ENCODE results near the gene LINC01488.

The LINC01488 gene

DNA sequence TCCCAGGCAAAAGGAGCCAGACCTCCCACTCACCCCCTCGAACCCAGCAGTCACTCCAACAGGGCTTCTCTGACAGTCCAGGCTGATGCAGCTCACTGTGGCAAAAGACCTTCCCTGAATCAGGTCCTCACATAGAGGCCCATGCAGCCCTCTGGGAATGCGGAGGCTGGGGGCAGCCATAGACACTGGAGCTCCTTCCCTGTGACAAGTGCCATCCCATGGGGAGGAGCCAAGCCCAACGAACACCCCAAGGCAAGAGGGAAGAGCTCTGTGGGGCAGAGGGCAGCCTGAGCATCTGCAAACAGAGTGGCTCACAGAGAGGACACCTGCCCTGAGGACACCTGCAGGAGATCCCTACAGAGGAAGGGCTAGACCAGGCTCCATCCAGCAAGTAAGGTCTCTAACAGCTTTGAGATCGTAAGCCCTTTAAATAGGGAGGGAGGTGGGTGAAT, at the start of gene LINC01488:
LINC01488 (plus strand) TSS at position 271 of the 452 bp plus-strand sequence.
- DNase-seq (ENCODE audit: low read depth), result no peak
- H3K4me3 ChIP-seq (ENCODE audit: low read length), result no peak within 1 kb of the TSS
- TF ChIP-seq, protein P1, sequence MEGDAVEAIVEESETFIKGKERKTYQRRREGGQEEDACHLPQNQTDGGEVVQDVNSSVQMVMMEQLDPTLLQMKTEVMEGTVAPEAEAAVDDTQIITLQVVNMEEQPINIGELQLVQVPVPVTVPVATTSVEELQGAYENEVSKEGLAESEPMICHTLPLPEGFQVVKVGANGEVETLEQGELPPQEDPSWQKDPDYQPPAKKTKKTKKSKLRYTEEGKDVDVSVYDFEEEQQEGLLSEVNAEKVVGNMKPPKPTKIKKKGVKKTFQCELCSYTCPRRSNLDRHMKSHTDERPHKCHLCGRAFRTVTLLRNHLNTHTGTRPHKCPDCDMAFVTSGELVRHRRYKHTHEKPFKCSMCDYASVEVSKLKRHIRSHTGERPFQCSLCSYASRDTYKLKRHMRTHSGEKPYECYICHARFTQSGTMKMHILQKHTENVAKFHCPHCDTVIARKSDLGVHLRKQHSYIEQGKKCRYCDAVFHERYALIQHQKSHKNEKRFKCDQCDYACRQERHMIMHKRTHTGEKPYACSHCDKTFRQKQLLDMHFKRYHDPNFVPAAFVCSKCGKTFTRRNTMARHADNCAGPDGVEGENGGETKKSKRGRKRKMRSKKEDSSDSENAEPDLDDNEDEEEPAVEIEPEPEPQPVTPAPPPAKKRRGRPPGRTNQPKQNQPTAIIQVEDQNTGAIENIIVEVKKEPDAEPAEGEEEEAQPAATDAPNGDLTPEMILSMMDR (conservative IDR thresholded peaks at IDR 0.05; ENCODE audit: low read length), result no peak

DNA sequence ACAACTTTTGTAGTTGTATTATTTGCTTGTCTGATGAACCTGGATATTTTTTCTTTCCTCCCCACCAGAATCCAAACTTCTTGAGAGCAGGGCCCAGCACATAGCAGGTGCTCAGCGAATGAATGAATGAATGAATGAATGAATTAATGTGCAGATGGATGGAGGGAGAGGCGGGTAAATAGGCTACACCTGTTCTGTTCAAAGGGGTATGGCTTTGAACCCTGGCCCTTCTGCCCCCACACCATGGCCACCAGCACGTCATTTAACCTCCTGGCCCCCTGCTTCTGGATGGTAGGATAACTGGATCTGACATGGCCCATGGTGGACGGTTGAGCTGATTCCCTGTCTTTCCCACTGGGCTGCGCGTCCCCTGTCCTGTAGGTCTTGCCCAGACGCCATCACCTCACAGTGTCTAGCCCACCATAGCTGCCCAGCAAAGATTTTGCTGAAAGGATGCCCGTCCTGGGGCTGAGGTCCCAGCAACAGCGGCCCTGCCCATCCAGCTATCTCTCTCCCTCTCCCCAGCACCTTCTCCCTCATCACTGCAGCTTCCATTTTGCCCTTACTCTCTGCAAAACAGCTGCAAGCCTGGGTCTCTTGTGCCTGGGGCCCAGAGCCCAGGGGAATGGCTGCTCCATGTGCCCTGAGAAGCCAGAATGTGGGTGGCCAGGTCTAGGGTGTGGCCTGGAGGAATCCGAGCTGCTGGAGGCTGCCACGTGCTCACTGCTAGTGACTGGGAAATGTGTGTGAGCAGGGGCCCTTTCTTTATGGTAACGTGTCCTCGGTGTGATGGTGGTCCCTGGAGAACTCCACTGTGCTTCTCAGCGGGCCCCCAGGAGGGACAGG, 49.3 kb upstream of the LINC01488 start:
- TF ChIP-seq, protein P1 (conservative IDR thresholded peaks at IDR 0.05; ENCODE audit: low read length), result no peak
- no peak overlapping the region for H3K4me3 ChIP-seq (ENCODE audit: low read length)
- DNase-seq (ENCODE audit: low read depth), result no peak

DNA sequence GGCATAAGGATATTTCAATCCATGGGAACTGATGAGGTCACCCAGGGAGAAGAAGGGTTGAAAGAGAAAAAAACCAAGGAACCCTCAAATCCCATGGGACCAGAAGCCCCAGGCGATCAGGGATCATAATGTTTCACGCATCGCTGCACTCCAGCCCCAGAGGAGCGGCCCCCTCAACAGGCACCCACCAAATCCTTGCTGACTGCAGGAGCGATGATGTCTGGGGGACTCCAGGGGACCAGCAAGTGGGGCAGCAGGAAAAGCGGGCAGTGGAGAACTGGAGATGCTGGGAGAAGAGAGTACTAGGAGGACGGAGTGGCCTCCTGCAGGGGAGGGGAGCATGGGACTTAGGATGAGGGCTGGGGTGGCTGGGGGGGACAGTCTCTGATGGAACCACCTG, 47.7 kb upstream of the LINC01488 start:
- DNase-seq (ENCODE audit: low read depth), result no peak
- no peak overlapping the region for H3K4me3 ChIP-seq (ENCODE audit: low read length)
- TF ChIP-seq, protein P1 (conservative IDR thresholded peaks at IDR 0.05; ENCODE audit: low read length), result no peak

DNA sequence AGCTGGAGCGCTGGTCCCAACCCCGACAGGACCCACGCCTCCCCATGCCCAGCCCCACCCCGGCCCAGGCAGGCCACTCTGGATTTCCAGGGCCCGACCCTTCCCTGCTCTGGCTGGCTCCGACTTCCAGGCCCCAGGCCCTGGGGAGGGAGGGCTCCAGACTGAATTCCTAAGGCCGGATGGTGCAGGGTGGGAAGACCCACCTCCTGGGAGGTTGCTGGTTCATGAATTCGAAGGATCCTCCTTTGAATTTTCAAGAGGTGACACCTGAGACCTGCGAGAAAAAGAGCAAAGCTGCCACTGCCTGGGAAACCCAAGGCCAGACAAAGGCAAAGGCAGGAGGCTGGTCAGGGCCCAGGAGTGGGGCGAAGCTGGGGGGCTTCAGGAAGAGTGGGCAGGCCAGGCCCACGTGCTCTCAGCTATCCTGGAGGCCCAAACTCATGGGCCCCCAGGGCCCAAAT, 47.0 kb upstream of the LINC01488 start:
- no peak overlapping the region for H3K4me3 ChIP-seq (ENCODE audit: low read length)
- TF ChIP-seq, protein P1 (conservative IDR thresholded peaks at IDR 0.05; ENCODE audit: low read length), result no peak
- DNase-seq (ENCODE audit: low read depth), result no peak

DNA sequence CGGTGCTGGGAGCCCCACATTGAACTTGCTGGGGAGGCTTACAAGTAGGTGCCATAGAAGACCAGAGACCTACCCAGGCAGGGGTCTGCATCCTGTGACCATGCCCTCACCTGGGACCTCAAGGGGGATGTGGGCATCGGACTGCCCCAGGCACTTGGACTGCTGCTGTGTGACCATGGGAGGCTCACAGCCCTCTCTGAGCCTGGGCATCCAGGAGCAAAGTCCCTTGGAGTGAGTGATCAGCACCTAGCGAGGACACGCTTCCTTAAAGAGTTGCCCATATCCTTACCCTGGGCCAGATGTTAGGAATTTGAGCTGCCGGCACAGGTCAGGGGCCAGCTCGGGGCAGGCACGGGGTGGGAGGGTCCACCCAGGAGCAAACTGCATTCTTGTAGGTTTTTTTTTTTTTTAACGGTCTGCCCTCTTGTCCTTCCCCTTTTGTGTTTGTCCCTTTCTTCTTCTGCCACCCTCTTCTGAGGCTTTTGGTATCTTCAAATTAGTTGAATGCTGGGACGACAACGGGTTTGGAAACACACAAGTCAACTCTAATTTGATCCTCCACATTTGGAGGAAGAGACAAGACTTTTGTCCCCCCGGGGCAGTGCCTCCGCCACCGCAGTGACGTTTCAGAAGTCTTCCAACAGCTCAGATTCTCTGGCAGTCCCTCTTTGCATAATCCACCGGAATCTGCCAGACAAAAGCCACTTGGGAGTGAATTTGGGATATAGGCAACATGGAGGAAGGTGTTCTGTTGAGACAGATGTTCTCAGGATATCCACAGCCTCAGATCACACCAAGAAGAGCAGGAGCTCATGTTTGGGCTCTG, 46.1 kb upstream of the LINC01488 start:
- no peak overlapping the region for H3K4me3 ChIP-seq (ENCODE audit: low read length)
- DNase-seq (ENCODE audit: low read depth), result no peak
- TF ChIP-seq, protein P1 (conservative IDR thresholded peaks at IDR 0.05; ENCODE audit: low read length), result no peak

- TF ChIP-seq, protein P1 (conservative IDR thresholded peaks at IDR 0.05; ENCODE audit: low read length), result no peak
- H3K4me3 ChIP-seq (ENCODE audit: low read length), result no peak overlapping the region
- DNase-seq (ENCODE audit: low read depth), result no peak
These were observed 45.2 kb upstream of the LINC01488 start for GRCh38 chr11:69436041-69436982.
